ENCODE measurements around the gene ZNF578. TPM values are rescaled to one million over a fixed set of nuclear protein-coding genes. Genes with fewer than 3 reads are reported as not detected.

ZNF578 gene
- total and polyA plus RNA-seq, 3 donors from 2014 or later = 12.2 to 23.1 (median 18.0) TPM

DNA sequence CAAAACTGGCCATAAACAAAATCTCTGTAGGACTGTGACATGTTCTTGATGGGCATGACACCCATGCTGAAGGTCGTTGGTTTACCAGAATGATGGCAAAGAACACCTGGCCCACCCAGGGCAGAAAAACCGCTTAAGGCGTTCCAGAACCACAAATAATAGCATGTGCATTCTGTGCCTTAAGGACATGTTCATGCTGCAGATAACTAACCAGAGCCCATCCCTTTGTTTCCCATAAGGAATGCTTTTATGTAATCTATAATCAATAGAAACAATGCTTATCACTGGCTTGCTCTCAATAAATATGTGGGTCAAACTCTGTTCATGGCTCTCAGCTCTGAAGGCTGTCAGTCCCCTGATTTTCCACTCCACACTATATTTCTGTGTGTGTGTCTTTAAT lies 11.2 kb upstream of the ZNF578 start:
- Histone ChIP-seq H3K9me3 (no peaks in the 10 kb centered on the region), H3K27ac (no peak overlapping the region), H3K36me3 (ENCODE audit: low read depth, missing control alignments) (no peaks in the 10 kb centered on the region), H3K27me3 (no peaks in the 10 kb centered on the region), H3K4me3 (no peak overlapping the region), H3K4me1 (no peaks in the 10 kb centered on the region)
- WGBS, 2 donors = 74 to 80% methylated on average over 3 of the region's 3 CpGs
- no peak for DNase-seq
- intact Hi-C loops (cut with DNase I; ENCODE audit: low total_unique reads) = no loop called here
- TF ChIP-seq, protein P1, sequence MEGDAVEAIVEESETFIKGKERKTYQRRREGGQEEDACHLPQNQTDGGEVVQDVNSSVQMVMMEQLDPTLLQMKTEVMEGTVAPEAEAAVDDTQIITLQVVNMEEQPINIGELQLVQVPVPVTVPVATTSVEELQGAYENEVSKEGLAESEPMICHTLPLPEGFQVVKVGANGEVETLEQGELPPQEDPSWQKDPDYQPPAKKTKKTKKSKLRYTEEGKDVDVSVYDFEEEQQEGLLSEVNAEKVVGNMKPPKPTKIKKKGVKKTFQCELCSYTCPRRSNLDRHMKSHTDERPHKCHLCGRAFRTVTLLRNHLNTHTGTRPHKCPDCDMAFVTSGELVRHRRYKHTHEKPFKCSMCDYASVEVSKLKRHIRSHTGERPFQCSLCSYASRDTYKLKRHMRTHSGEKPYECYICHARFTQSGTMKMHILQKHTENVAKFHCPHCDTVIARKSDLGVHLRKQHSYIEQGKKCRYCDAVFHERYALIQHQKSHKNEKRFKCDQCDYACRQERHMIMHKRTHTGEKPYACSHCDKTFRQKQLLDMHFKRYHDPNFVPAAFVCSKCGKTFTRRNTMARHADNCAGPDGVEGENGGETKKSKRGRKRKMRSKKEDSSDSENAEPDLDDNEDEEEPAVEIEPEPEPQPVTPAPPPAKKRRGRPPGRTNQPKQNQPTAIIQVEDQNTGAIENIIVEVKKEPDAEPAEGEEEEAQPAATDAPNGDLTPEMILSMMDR (IDR thresholded peaks at IDR 0.05) = no peak
- no peak for TF ChIP-seq POLR2A (IDR thresholded peaks at IDR 0.05)

DNA sequence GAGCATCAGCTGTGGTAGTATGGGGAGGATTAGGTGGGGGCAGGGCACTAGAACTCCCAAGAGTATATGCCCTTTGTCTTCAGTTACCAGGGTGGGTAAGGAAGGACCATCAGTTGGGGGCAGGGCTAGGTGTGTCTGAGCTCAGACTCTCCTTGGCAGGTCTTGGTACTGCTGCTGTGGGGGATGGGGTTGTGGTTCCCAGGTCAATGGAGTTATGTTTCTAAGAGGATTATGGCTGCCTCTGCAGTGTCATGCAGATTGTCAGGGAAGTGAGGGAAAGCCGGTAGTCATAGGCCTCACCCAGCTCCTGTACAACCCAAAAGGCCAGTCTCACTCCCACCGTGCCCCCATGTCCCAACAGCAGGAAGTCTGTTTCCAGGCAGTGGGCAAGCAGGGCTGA lies 8.8 kb upstream of the ZNF578 start:
- Histone ChIP-seq H3K4me1 (no peaks in the 10 kb centered on the region), H3K4me3 (no peak overlapping the region), H3K36me3 (ENCODE audit: low read depth, missing control alignments) (no peaks in the 10 kb centered on the region), H3K9me3 (no peaks in the 10 kb centered on the region), H3K27me3 (no peaks in the 10 kb centered on the region), H3K27ac (no peak overlapping the region)
- intact Hi-C loops (cut with DNase I; ENCODE audit: low total_unique reads) = no loop called here
- no peak for DNase-seq
- 50% methylated on average over 2 of the region's 2 CpGs for WGBS, 2 donors
- TF ChIP-seq, protein P1 (IDR thresholded peaks at IDR 0.05) = no peak
- no peak for TF ChIP-seq POLR2A (IDR thresholded peaks at IDR 0.05)

DNA sequence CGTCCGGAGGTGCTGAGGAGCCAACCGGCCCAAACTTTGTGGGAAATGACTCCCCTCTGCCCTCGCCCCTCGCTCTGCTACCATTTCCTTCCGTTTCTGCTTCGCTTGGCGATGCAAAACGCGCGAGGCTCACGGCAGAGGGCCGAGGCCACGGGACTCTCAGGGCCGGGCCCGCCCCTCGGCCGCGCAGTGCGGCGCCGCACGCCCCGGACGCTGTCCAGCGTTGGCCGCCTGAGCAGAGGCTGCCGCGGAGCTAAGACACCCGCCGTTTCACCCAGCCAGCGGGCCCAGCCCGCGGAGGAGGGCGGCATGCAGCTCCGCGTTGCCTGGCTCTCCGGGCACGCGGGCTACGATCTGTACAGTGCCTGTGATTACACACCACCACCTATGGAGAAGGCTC lies 2.1 kb upstream of the ZNF578 start:
- Histone ChIP-seq H3K27ac (no peak overlapping the region), H3K36me3 (ENCODE audit: low read depth, missing control alignments) (no peaks in the 10 kb centered on the region), H3K27me3 (no peaks in the 10 kb centered on the region), H3K4me3 (peak overlapping the region; percentile 19 to 21), H3K4me1 (peaks cover 5% of the 10 kb centered on the region), H3K9me3 (no peaks in the 10 kb centered on the region)
- 9 to 24% methylated on average over 13 to 41 of the region's 41 CpGs for WGBS, 2 donors
- TF ChIP-seq, protein P1 (IDR thresholded peaks at IDR 0.05) = no peak
- TF ChIP-seq POLR2A (IDR thresholded peaks at IDR 0.05) = no peak
- DNase-seq = peak; percentile 19
- intact Hi-C loops (cut with DNase I; ENCODE audit: low total_unique reads) = no loop called here

DNA sequence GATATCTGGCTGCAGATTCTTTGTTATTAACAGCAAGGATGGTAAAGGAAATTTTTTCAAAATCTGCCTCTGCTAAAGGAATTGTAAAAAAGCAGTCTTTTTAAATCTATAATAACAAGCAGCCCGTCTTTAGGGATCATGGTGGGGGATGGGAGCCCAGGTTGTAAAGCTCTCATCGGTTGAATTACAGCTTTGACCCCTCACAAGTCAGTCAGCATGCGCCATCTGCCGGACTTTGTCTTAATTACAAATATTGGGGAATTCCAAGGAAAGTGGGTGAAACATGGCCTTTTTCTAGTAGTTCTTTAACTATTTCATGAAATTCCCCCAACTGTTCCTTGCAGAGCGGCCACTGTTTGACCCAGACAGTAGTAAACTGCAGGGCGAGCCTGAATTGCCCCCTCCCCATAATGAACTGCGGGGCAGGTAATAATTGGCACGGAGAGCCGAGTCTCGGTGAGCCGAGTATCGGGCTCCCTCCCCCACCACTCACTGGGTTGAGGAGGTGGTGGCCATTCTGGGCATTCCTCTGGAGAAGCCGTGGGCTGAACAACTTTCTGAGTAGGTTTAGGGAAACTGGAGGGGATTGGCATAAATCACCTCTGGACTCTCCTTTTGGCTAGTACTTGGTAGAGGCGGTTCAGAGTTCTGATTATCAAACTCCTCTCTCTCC lies 11.6 kb downstream of the ZNF578 start:
- Histone ChIP-seq H3K4me1 (peaks cover 3% of the 10 kb centered on the region), H3K36me3 (ENCODE audit: low read depth, missing control alignments) (no peaks in the 10 kb centered on the region), H3K27ac (no peak overlapping the region), H3K27me3 (no peaks in the 10 kb centered on the region), H3K9me3 (no peaks in the 10 kb centered on the region), H3K4me3 (no peak overlapping the region)
- no peak for TF ChIP-seq POLR2A (IDR thresholded peaks at IDR 0.05)
- TF ChIP-seq, protein P1 (IDR thresholded peaks at IDR 0.05) = no peak
- DNase-seq = peak; percentile 34
- 65 to 69% methylated on average over 13 to 14 of the region's 14 CpGs for WGBS, 2 donors
- intact Hi-C loops (cut with DNase I; ENCODE audit: low total_unique reads) = no loop called here
